ENCODE measurements around the gene LEMD3.

The LEMD3 gene

DNA sequence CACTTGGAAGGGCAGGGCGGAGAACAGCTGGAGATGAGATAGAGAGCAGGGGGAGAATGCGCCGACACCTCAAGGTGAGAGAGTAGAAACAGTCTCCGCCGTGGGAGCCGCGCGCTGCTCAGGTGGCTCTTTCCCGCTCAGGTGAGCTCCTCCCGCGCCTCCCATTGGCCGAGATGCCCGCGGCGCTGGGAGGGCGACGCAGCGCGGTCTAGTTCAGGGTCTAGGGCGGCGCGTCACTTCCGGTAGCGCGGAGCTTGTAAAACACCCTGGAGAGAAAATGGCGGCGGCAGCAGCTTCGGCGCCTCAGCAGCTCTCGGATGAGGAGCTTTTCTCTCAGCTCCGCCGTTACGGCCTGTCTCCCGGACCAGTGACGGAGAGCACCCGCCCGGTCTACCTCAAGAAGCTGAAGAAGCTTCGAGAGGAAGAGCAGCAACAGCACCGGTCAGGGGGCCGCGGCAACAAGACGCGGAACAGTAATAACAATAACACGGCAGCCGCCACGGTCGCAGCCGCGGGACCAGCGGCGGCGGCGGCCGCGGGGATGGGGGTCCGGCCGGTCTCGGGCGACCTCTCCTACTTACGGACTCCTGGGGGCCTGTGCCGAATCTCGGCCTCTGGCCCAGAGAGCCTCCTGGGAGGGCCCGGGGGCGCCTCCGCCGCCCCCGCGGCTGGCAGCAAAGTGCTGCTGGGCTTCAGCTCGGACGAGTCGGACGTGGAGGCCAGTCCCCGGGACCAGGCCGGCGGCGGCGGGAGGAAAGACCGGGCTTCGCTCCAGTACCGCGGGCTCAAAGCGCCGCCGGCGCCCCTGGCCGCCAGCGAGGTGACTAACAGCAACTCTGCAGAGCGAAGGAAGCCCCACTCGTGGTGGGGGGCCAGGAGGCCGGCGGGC is at the start of gene LEMD3:
Gene LEMD3 (plus strand): TSS at position 264 of the 889 bp plus-strand sequence. CDS start 14 bp downstream, at position 278.
- H3K27me3 Mint-ChIP-seq (ENCODE audit: low read depth), result peaks cover 2% of the 10 kb centered on the region
- peak within 1 kb of the TSS; percentile 100 for H3K4me3 Mint-ChIP-seq
- peaks cover 22% of the 10 kb centered on the region for H3K36me3 Mint-ChIP-seq (ENCODE audit: low read depth)
- H3K4me1 Mint-ChIP-seq (ENCODE audit: low read depth), result peaks cover 29% of the 10 kb centered on the region
- peak within 1 kb of the TSS; percentile 99 for H3K27ac Mint-ChIP-seq
- H3K9me3 Mint-ChIP-seq, result no peaks in the 10 kb centered on the region

DNA sequence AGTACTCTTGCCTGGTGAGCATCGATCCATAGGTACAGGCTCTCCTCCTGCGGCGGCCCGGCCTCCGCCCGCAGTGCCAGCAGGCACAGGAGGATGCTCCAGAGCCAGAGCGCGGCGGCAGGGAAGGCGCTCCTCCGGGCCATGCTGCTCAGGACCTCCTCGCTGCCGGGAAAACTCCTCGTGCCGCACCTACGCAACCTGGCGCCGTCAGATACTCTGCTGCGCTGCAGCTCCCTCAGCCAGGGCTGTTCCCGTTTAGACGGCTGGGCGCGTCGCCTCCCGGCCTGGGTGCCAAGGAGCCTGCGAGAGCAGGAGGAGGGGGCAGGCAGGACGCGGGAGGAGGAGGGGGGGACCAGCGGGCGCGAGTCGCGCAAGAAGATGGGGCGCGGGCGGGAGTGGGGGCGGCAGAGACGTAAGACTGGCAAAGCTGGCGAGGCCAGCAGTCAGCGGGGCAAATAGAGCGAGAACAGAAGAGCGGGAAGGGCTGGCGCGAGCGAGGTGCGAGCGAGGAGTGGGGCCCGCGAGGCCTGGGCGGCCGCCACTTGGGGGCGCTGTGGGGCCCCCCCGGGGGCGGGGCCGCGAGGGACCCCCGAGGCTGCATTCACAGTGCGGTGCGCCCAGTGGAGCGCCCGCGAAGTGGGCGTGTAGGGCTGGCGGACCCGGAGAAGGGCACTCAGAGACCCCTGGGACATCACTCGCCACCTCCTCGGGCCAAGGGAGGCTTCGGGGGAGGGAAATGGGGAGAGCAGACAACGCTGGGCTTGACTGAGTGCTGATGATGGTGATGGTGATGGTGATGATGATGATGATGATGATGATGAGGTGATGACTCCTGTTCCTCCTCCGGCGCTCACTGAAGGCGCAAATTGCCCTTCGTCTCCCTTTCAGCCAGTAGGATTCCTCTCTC is 48.1 kb upstream of the LEMD3 start, which contains the start of gene WIF1:
Gene WIF1 (minus strand): TSS at position 257 of the 907 bp plus-strand sequence. CDS start 114 bp downstream, at position 143.
- Mint-ChIP-seq H3K36me3 (ENCODE audit: low read depth) (no peaks in the 10 kb centered on the region), H3K27me3 (ENCODE audit: low read depth) (peaks cover 46% of the 10 kb centered on the region), H3K9me3 (no peaks in the 10 kb centered on the region), H3K4me3 (peak within 1 kb of the TSS; percentile 48), H3K27ac (no peak within 1 kb of the TSS), H3K4me1 (ENCODE audit: low read depth) (peaks cover 2% of the 10 kb centered on the region)

- Mint-ChIP-seq H3K9me3 (no peaks in the 10 kb centered on the region), H3K27ac (no peak overlapping the region), H3K36me3 (ENCODE audit: low read depth) (no peaks in the 10 kb centered on the region), H3K4me1 (ENCODE audit: low read depth) (peaks cover 2% of the 10 kb centered on the region), H3K27me3 (ENCODE audit: low read depth) (peaks cover 45% of the 10 kb centered on the region), H3K4me3 (peak overlapping the region; percentile 48)
Observed at GRCh38 chr12:65121956-65122469, 47.4 kb upstream of the LEMD3 start.

DNA sequence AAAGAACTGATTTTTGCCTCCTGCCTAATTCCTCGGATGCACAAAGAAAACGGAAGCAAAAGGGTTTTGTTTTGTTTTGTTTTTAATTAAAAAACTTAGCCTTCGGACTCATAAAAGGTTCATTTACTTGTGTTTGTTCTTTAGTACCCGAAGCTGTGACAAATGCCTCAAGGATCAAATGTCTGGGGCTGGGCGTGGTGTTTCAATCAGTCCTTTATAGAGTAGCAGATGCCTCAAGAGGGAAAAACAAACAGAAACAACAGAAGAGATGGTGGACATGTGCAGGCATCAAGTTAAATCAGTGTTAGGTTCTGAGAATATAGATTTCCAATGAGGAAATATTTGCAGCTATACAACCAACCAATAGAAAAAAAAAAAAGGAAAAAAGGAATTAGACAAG is 46.7 kb upstream of the LEMD3 start:
- peaks cover 38% of the 10 kb centered on the region for H3K27me3 Mint-ChIP-seq (ENCODE audit: low read depth)
- H3K4me1 Mint-ChIP-seq (ENCODE audit: low read depth), result peaks cover 2% of the 10 kb centered on the region
- H3K27ac Mint-ChIP-seq, result no peak overlapping the region
- H3K9me3 Mint-ChIP-seq, result no peaks in the 10 kb centered on the region
- H3K4me3 Mint-ChIP-seq, result no peak overlapping the region
- H3K36me3 Mint-ChIP-seq (ENCODE audit: low read depth), result no peaks in the 10 kb centered on the region

DNA sequence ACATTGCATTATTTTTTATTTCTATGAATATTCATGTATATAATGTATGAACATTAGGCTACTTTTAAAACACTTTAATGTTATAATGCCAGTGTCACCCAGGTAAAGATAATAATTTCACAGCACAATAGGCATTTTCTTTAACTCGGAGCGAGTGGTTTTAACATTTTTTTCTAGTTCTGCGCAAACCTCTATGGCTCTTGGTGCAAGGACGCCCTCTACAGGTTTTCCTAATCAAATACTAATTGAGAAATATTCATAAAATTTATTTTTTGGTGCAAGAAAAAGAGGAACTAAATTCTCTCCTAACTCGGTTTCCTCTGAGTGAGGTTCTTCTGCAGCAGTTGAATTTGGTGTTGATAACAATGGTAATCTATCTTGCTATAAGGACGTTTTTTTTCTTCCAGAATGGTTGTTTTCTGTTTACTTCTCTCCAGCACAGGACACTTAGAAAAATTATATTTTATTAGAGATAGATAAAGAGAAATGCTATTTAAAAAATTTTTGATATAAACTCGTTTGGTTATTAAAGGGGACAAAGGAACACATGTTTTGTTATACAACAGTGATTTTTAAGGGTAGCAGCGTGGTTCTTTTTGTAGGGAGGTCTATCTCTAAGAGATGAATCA is 45.8 kb upstream of the LEMD3 start:
- Mint-ChIP-seq H3K9me3 (no peaks in the 10 kb centered on the region), H3K4me1 (ENCODE audit: low read depth) (peaks cover 2% of the 10 kb centered on the region), H3K27ac (no peak overlapping the region), H3K27me3 (ENCODE audit: low read depth) (peaks cover 35% of the 10 kb centered on the region), H3K36me3 (ENCODE audit: low read depth) (no peaks in the 10 kb centered on the region), H3K4me3 (no peak overlapping the region)

DNA sequence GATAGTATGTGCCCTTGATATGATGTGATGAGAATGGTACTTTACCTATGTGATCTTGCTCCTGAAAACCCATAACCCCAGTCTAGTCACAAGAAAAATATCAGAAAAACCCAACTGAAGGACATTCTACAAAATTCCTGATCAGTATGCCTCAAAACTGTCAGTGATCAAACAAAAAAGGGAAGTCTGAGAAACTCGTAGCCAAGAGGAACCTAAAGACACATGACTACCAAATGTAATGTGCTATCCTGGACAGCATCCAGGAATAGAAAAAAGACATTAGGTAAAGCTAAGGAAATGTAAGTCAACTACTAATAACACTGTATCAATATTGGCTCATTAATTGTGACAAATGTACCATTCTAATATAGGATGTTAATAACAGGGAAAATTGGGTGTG is 44.1 kb upstream of the LEMD3 start:
- peaks cover 31% of the 10 kb centered on the region for H3K27me3 Mint-ChIP-seq (ENCODE audit: low read depth)
- no peaks in the 10 kb centered on the region for H3K36me3 Mint-ChIP-seq (ENCODE audit: low read depth)
- peaks cover 2% of the 10 kb centered on the region for H3K4me1 Mint-ChIP-seq (ENCODE audit: low read depth)
- H3K4me3 Mint-ChIP-seq, result no peak overlapping the region
- H3K27ac Mint-ChIP-seq, result no peak overlapping the region
- no peaks in the 10 kb centered on the region for H3K9me3 Mint-ChIP-seq

DNA sequence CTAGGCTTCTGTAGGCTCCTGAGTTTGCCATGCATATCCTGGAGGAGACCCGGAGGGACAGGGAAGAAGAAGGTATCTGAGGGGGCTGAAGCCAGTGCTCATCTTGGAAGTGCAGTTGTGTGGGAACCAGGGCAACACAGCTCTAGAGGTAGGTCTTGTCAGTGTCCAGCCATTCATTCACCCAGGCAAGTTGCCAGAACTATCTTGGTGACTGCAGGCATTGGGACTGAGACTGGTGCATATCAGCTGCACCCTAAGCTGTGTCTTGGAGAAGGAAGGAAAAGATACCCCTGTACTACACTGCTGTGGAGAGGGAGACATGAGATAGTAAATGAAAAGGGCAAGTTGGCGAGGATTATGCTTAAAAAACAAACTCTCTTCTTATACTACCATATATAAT is 43.4 kb upstream of the LEMD3 start:
- H3K9me3 Mint-ChIP-seq, result no peaks in the 10 kb centered on the region
- peaks cover 26% of the 10 kb centered on the region for H3K27me3 Mint-ChIP-seq (ENCODE audit: low read depth)
- H3K27ac Mint-ChIP-seq, result no peak overlapping the region
- H3K4me3 Mint-ChIP-seq, result no peak overlapping the region
- H3K36me3 Mint-ChIP-seq (ENCODE audit: low read depth), result no peaks in the 10 kb centered on the region
- peaks cover 2% of the 10 kb centered on the region for H3K4me1 Mint-ChIP-seq (ENCODE audit: low read depth)

- Mint-ChIP-seq H3K9me3 (no peaks in the 10 kb centered on the region), H3K4me3 (no peak overlapping the region), H3K27ac (no peak overlapping the region), H3K4me1 (ENCODE audit: low read depth) (peaks cover 2% of the 10 kb centered on the region), H3K27me3 (ENCODE audit: low read depth) (peaks cover 26% of the 10 kb centered on the region), H3K36me3 (ENCODE audit: low read depth) (no peaks in the 10 kb centered on the region)
Observed at GRCh38 chr12:65126482-65126881, 42.9 kb upstream of the LEMD3 start.

DNA sequence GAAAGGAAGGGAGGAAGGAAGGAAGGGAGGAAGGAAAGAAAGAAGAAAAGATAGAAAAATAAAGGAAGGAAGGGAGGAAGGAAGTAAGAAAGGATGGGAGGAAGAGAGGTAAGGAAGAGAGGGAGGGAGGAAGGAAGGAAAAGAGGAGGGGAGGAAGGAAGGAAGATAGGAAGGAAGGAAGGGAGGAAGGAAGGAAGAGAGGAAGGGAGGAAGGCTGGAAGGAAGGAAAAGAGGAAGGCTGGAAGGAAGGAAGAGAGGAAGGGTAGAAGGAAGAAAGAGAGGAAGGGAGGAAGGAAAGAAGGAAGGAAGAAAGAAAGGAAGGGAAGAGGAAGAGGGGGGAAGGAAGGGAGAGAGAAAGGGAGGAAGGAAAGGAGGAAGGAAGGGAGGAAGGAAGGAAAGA is 35.5 kb upstream of the LEMD3 start:
- Mint-ChIP-seq H3K4me1 (ENCODE audit: low read depth) (no peaks in the 10 kb centered on the region), H3K9me3 (peaks cover 12% of the 10 kb centered on the region), H3K36me3 (ENCODE audit: low read depth) (peaks cover 3% of the 10 kb centered on the region), H3K27ac (peak overlapping the region; percentile 24), H3K27me3 (ENCODE audit: low read depth) (peaks cover 27% of the 10 kb centered on the region), H3K4me3 (no peak overlapping the region)

DNA sequence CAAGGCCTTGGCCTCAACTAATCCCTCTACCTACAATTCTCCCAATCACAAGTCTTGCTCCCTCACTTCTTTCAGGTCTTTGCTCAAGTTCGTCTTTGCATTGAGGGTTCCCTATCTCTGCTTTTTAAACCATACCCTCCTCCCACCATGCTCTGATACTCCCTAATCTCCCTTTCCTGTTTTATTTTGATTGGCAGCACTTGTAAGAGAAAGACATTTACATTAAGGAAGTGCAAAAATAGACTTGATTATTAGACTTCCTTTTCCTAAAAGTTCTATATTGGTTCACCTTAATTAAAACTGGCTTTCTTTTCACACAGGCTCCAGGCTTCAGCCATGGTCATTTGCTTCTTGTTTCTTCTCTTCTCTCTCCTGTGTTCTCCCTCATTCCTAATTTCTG is 30.0 kb upstream of the LEMD3 start:
- no peak overlapping the region for H3K4me3 Mint-ChIP-seq
- peaks cover 42% of the 10 kb centered on the region for H3K27me3 Mint-ChIP-seq (ENCODE audit: low read depth)
- H3K27ac Mint-ChIP-seq, result no peak overlapping the region
- H3K9me3 Mint-ChIP-seq, result peaks cover 7% of the 10 kb centered on the region
- peaks cover 1% of the 10 kb centered on the region for H3K36me3 Mint-ChIP-seq (ENCODE audit: low read depth)
- no peaks in the 10 kb centered on the region for H3K4me1 Mint-ChIP-seq (ENCODE audit: low read depth)

DNA sequence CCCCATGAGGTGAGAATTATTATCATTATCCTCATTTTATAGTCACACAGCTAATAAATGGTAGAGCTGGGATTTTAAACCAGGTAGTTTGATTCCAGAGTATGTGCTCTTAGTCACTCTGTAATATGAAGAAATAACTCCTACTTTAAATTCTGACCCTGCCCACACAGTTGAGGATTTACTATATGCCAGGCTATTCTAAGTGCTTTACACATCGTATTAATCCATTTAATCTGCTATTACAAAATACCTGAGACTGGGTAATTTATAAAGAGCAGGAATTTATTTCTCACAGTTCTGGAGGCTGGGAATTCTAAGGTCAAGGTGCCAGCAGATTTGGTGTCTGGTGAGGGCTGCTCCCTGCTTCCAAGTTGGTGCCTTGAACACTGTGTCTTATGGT is 28.6 kb upstream of the LEMD3 start:
- peaks cover 56% of the 10 kb centered on the region for H3K27me3 Mint-ChIP-seq (ENCODE audit: low read depth)
- no peak overlapping the region for H3K27ac Mint-ChIP-seq
- no peak overlapping the region for H3K4me3 Mint-ChIP-seq
- no peaks in the 10 kb centered on the region for H3K4me1 Mint-ChIP-seq (ENCODE audit: low read depth)
- peaks cover 7% of the 10 kb centered on the region for H3K9me3 Mint-ChIP-seq
- H3K36me3 Mint-ChIP-seq (ENCODE audit: low read depth), result peaks cover 1% of the 10 kb centered on the region

DNA sequence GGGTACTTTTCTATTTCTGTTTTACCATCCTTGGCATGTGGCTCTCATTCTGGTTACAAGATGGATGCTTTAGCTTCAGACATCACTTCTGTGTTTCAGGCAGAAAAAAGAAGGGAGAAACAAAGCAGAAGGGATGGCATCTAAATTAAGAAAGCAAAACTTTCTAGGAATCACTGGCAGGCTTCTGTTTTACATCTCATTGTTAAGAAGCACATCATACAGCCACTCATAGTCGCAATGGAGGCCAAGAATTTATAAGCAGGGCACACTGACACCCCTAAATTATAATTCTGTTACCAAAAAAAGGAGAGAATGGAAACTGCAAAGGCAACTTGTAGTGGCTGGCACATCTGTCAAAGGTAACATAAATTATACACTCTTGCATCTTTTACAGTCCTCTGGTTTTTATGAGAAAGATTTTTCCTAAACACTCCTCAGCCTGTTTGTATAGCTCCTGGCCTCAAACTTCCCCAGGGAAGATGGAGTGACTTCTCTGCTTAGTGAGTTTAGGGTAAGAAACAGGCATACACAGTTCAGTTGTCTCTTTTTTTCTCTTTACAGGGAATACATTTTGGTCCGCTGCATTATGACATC is 22.0 kb upstream of the LEMD3 start:
- Mint-ChIP-seq H3K36me3 (ENCODE audit: low read depth) (no peaks in the 10 kb centered on the region), H3K9me3 (no peaks in the 10 kb centered on the region), H3K4me3 (no peak overlapping the region), H3K27me3 (ENCODE audit: low read depth) (peaks cover 63% of the 10 kb centered on the region), H3K4me1 (ENCODE audit: low read depth) (no peaks in the 10 kb centered on the region), H3K27ac (no peak overlapping the region)

GRCh38 chr12:65152012-65152411 is 17.4 kb upstream of the LEMD3 start:
- Mint-ChIP-seq H3K27ac (no peak overlapping the region), H3K4me3 (no peak overlapping the region), H3K36me3 (ENCODE audit: low read depth) (peaks cover 2% of the 10 kb centered on the region)

GRCh38 chr12:65152596-65152995 is 16.8 kb upstream of the LEMD3 start:
- peaks cover 11% of the 10 kb centered on the region for H3K4me1 Mint-ChIP-seq (ENCODE audit: low read depth)
- no peak overlapping the region for H3K4me3 Mint-ChIP-seq
- H3K36me3 Mint-ChIP-seq (ENCODE audit: low read depth), result peaks cover 2% of the 10 kb centered on the region
- no peaks in the 10 kb centered on the region for H3K9me3 Mint-ChIP-seq
- H3K27me3 Mint-ChIP-seq (ENCODE audit: low read depth), result peaks cover 28% of the 10 kb centered on the region
- H3K27ac Mint-ChIP-seq, result no peak overlapping the region

More at GRCh38 chr12:65152012-65152411, 17.4 kb upstream of the LEMD3 start:
- peaks cover 33% of the 10 kb centered on the region for H3K27me3 Mint-ChIP-seq (ENCODE audit: low read depth)
- peaks cover 9% of the 10 kb centered on the region for H3K4me1 Mint-ChIP-seq (ENCODE audit: low read depth)
- H3K9me3 Mint-ChIP-seq, result no peaks in the 10 kb centered on the region
